PC-3 (cell line): ENCODE measurements around the gene TRPM8. TPM values are rescaled to one million over a fixed set of nuclear protein-coding genes. Genes with fewer than 3 reads are reported as not detected.

Experiments used
- ATAC-seq: fragments of 200-7000 bp; cut with Tn5 transposase; 2 replicates; pipeline ENCODE4 v1.9.1; 2020; ENCODE audit warnings: mild to moderate bottlenecking, moderate library complexity
- BruUV-seq: library from RNA; stranded (reverse); fragments of 400-500 nt; replicated peaks from 2 replicates; lab custom pipeline; 2021; lab: Mats Ljungman, UMichigan
- CTCF ChIA-PET: fragments of 300-600 bp; sonication (Branson Sonifier 250); formaldehyde crosslinking; loops from one replicate; lab custom pipeline; 2022; ENCODE audit warnings: antibody characterized with exemption; lab: Charles Lee
- POLR2A ChIA-PET: fragments of 300-600 bp; sonication (Branson Sonifier 250); formaldehyde crosslinking; loops from one replicate; lab custom pipeline; 2022; ENCODE audit warnings: antibody characterized with exemption; ENCODE audit not compliant: unreplicated experiment; lab: Charles Lee
- DNase-seq: peaks from one replicate; pipeline ENCODE4 v3.0.0-alpha.2; 2015
- H2AFZ ChIP-seq: fragments of 300-600 bp; sonication (generic); 2 replicates; pipeline ENCODE4 v1.6.0; 2016; ENCODE audit warnings: antibody characterized with exemption, low read length
- H3F3A ChIP-seq: fragments of 300-600 bp; sonication (generic); one replicate; pipeline ENCODE4 v1.6.0; 2017; ENCODE audit warnings: antibody characterized with exemption, low read length, control low read depth, mild to moderate bottlenecking; ENCODE audit not compliant: unreplicated experiment
- H3K27ac ChIP-seq: fragments of 300-600 bp; sonication (generic); 2 replicates; pipeline ENCODE4 v1.5.1; 2016; ENCODE audit warnings: mild to moderate bottlenecking, low read length
- H3K27me3 ChIP-seq: fragments of 300-600 bp; sonication (generic); 2 replicates; pipeline ENCODE4 v1.6.1; 2016; ENCODE audit warnings: low read length, mixed read lengths
- H3K36me3 ChIP-seq: fragments of 300-600 bp; sonication (generic); 2 replicates; pipeline ENCODE4 v1.6.1; 2016; ENCODE audit warnings: low read depth, mixed run types, low read length, mixed read lengths
- H3K4me1 ChIP-seq: fragments of 300-600 bp; sonication (generic); 2 replicates; pipeline ENCODE4 v1.5.1; 2016; ENCODE audit warnings: low read length; ENCODE audit not compliant: insufficient read depth
- H3K4me2 ChIP-seq: fragments of 300-600 bp; sonication (generic); 2 replicates; pipeline ENCODE4 v1.6.0; 2016; ENCODE audit warnings: low read length
- H3K4me3 ChIP-seq: fragments of 300-600 bp; sonication (generic); 2 replicates; pipeline ENCODE4 v1.5.1; 2016; ENCODE audit warnings: mild to moderate bottlenecking, low read length, mixed read lengths
- H3K79me2 ChIP-seq: fragments of 300-600 bp; sonication (generic); 2 replicates; pipeline ENCODE4 v1.6.1; 2017; ENCODE audit warnings: low read length, mixed read lengths
- H3K9ac ChIP-seq: fragments of 300-600 bp; sonication (generic); 2 replicates; pipeline ENCODE4 v1.6.0; 2016; ENCODE audit warnings: mild to moderate bottlenecking, low read length
- H3K9me2 ChIP-seq: fragments of 300-600 bp; sonication (generic); replicated peaks from 2 replicates; pipeline ENCODE4 v1.6.1; 2016; ENCODE audit warnings: mixed run types, low read length, mixed read lengths
- H3K9me3 ChIP-seq: fragments of 300-600 bp; sonication (generic); 2 replicates; pipeline ENCODE4 v1.6.1; 2016; ENCODE audit warnings: low read length, mixed read lengths
- H4K20me1 ChIP-seq: fragments of 300-600 bp; sonication (generic); 2 replicates; pipeline ENCODE4 v1.6.1; 2016; ENCODE audit warnings: low read length, mixed read lengths
- CTCF ChIP-seq: fragments of 300-600 bp; sonication (generic); conservative IDR thresholded peaks from 2 replicates; pipeline ENCODE4 v1.5.1; 2017; ENCODE audit warnings: antibody characterized with exemption, low read depth, mild to moderate bottlenecking, low read length
- EZH2 ChIP-seq: fragments of 300-600 bp; sonication (generic); IDR thresholded peaks from one replicate; pipeline ENCODE4 v1.6.1; 2017; ENCODE audit warnings: antibody characterized with exemption, mild to moderate bottlenecking, low read length; ENCODE audit not compliant: unreplicated experiment
- EZH2phosphoT487 ChIP-seq: fragments of 300-600 bp; sonication (generic); IDR thresholded peaks from 2 replicates; pipeline ENCODE4 v1.6.1; 2018; ENCODE audit warnings: mild to moderate bottlenecking, antibody characterized with exemption, low read length, borderline replicate concordance
- intact Hi-C: fragments of 100-400 bp; cut with micrococcal nuclease; formaldehyde crosslinking; loops from 2 replicates; pipeline ENCODE4 v1.9.0; 2023
- total RNA-seq: library from RNA; depleted of rRNA; stranded (reverse); fragments of >200 nt; gene quantifications from 2 replicates; pipeline ENCODE4 v1.2.3, GENCODE V29; 2014

TRPM8 gene
- total RNA-seq, 1 experiment from 2014 or later = not detected

GRCh38 chr2:234033885-234034284 lies 116.7 kb downstream of the TRPM8 start:
- Histone ChIP-seq H3F3A (no peaks in the 10 kb centered on the region), H3K4me2 (no peak overlapping the region), H3K27ac (no peak overlapping the region), H3K9ac (no peak overlapping the region), H3K4me3 (no peak overlapping the region), H4K20me1 (no peaks in the 10 kb centered on the region), H2AFZ (no peak overlapping the region), H3K79me2 (no peaks in the 10 kb centered on the region), H3K4me1 (peaks cover 28% of the 10 kb centered on the region), H3K9me3 (no peaks in the 10 kb centered on the region; the same call in 1 of the 2 replicates), H3K27me3 (no peaks in the 10 kb centered on the region), H3K9me2 (no peaks in the 10 kb centered on the region), H3K36me3 (no peaks in the 10 kb centered on the region)
- no peak for TF ChIP-seq CTCF
- TF ChIP-seq EZH2 = no peak
- TF ChIP-seq EZH2phosphoT487 = no peak
- intact Hi-C loops = loop anchor here (5.0 kb wide), 1 partner anchor 78 kb away; no protein-coding TSS in a partner anchor
- ATAC-seq = no peak
- ChIA-PET POLR2A (no interaction called here), CTCF (no interaction called here)
- DNase-seq = no peak
- BruUV-seq = no TSS peak

- no TSS peak for BruUV-seq
- DNase-seq (no peak), ATAC-seq (no peak)
- Histone ChIP-seq H3K4me2 (no peak overlapping the region), H3K27me3 (no peaks in the 10 kb centered on the region), H3K27ac (no peak overlapping the region), H3K9me3 (no peaks in the 10 kb centered on the region; the same call in 1 of the 2 replicates), H2AFZ (no peak overlapping the region), H4K20me1 (no peaks in the 10 kb centered on the region), H3K4me3 (no peak overlapping the region), H3K4me1 (no peaks in the 10 kb centered on the region), H3K9me2 (no peaks in the 10 kb centered on the region), H3K36me3 (no peaks in the 10 kb centered on the region), H3K79me2 (no peaks in the 10 kb centered on the region), H3K9ac (no peak overlapping the region), H3F3A (no peaks in the 10 kb centered on the region)
- POLR2A ChIA-PET = no interaction called here
- TF ChIP-seq CTCF (no peak), EZH2 (no peak), EZH2phosphoT487 (no peak)
- CTCF ChIA-PET = no interaction called here
- intact Hi-C loops = no loop called here
Measured at GRCh38 chr2:234038076-234038802, 121.1 kb downstream of the TRPM8 start.

- no TSS peak for BruUV-seq
- no peak for TF ChIP-seq EZH2
- no peak for TF ChIP-seq EZH2phosphoT487
- no peak for TF ChIP-seq CTCF
- Histone ChIP-seq H3F3A (no peaks in the 10 kb centered on the region), H3K36me3 (no peaks in the 10 kb centered on the region), H3K9ac (no peak overlapping the region), H3K4me1 (peaks cover 13% of the 10 kb centered on the region), H3K27ac (peak overlapping the region; percentile 48), H2AFZ (no peak overlapping the region), H3K9me2 (no peaks in the 10 kb centered on the region), H3K4me2 (no peak overlapping the region), H3K4me3 (no peak overlapping the region), H3K9me3 (no peaks in the 10 kb centered on the region), H4K20me1 (no peaks in the 10 kb centered on the region), H3K27me3 (no peaks in the 10 kb centered on the region), H3K79me2 (no peaks in the 10 kb centered on the region)
- peak; percentile 93 for DNase-seq
- intact Hi-C loops = loop anchor here (5.0 kb wide), 1 partner anchor 67 kb away; no protein-coding TSS in a partner anchor
- CTCF ChIA-PET = interaction anchor here (0.6 kb wide), 1 partner anchor 465 kb away, joined by 3 read pairs; no protein-coding TSS in a partner anchor
- ATAC-seq = peak; percentile 84
- POLR2A ChIA-PET = no interaction called here
Measured at GRCh38 chr2:234044157-234044556, 127.0 kb downstream of the TRPM8 start.
